ENCODE data around the gene NDUFAF3.

The NDUFAF3 gene

GRCh38 chr3:48991851-48992545, 29.9 kb upstream of the NDUFAF3 start:
- FAIRE-seq, result no peak
- TF ChIP-seq POLR2A (IDR thresholded peaks at IDR 0.05; ENCODE audit: low read depth, low read length), result no peak
- no peak for DNase-seq (ENCODE audit: insufficient read length, low spot score)

GRCh38 chr3:48993834-48994233, 28.1 kb upstream of the NDUFAF3 start:
- no peak for FAIRE-seq

GRCh38 chr3:48996640-48997039, 25.3 kb upstream of the NDUFAF3 start:
- no peak for DNase-seq (ENCODE audit: insufficient read length, low spot score)
- no peak for TF ChIP-seq POLR2A (IDR thresholded peaks at IDR 0.05; ENCODE audit: low read depth, low read length)
- no peak for FAIRE-seq

More at GRCh38 chr3:48993834-48994233, 28.1 kb upstream of the NDUFAF3 start:
- no peak for TF ChIP-seq POLR2A (IDR thresholded peaks at IDR 0.05; ENCODE audit: low read depth, low read length)
- no peak for DNase-seq (ENCODE audit: insufficient read length, low spot score)

- no peak for FAIRE-seq
- TF ChIP-seq POLR2A (IDR thresholded peaks at IDR 0.05; ENCODE audit: low read depth, low read length), result no peak
- no peak for DNase-seq (ENCODE audit: insufficient read length, low spot score)
These were observed 24.8 kb upstream of the NDUFAF3 start for GRCh38 chr3:48997102-48997635.

DNA sequence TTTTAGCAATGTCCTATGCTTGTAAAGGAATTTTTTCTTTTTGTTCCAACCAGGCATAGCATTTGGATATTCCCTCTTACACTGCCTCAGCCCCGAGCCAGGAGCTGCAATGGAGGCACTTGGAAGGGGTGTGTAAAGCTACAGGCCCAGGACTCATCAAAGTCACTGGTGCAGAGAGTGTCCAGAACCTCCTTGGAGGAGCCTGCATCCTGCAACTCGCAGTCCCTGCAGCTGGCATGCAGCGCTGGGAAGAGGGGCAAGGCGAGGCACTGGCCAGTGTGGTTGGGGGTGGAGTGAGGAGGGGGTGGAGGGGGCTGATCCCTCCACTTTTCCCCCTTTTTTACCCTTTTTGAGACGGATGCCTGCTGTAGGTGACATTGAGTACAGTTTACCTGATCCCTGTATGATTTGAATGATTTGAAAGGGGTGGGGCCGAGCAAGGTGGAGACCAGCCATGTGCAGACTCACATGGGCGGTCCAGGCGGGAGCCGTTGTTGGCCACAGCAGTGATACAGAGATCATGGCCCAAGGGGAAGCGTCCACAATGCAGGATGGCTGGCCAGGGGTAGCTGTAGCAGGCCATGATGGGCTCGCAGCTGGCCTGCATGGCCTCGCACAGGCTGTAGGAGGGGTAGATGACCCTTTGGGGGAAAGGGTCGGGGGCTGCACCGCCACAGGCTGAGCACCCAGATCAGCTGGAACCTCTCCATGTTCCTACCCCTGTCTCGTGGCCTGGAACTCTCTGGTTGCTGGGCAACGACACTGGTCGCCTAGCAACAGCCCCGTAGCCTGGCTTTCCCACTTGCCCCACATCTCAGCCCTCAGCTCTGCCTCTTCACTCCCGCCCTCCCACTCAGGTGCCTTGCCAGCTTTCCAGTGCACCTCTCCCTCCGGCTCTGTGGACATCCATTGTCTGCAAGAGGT, 23.9 kb upstream of the NDUFAF3 start:
- TF ChIP-seq POLR2A (IDR thresholded peaks at IDR 0.05; ENCODE audit: low read depth, low read length), result no peak
- DNase-seq (ENCODE audit: insufficient read length, low spot score) (no peak), FAIRE-seq (no peak)

DNA sequence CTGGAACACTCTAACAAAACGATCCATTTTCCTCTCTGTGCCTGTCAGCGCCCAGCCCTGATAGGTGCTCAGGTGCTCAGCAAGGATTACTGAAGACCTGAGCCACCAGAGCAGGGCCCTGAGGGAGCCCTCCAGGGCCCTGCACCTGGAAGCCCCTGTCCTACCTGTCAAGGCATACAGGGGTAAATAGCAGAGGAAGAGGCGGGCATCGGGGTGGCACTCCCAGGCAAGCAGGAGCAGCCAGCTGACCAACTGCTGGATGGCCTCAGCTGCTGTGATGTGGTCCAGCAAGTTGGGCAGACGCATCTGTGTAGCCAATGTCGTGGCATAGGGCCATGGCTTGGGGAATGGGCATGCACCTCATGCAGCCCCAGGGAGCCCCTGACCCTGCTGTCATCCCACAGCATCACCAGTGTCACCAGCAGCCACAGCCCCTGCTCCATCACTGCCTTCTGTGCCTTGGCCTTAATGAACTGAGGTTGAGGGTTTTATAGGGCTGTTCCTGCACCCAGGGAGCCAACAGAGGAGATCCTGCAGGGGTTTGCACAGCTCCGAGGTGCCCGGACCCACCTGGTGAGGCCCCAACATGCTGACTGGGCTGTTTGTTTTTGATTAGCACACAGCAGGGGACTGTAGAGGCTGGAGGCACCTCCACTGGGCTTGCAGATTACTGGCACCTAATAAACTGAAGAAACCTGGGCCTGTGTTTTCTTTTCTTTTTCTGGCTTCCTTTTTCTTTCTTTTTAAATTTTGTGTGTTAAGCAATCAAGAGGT, 22.6 kb upstream of the NDUFAF3 start:
- no peak for TF ChIP-seq POLR2A (IDR thresholded peaks at IDR 0.05; ENCODE audit: low read depth, low read length)
- no peak for DNase-seq (ENCODE audit: insufficient read length, low spot score)
- no peak for FAIRE-seq

DNA sequence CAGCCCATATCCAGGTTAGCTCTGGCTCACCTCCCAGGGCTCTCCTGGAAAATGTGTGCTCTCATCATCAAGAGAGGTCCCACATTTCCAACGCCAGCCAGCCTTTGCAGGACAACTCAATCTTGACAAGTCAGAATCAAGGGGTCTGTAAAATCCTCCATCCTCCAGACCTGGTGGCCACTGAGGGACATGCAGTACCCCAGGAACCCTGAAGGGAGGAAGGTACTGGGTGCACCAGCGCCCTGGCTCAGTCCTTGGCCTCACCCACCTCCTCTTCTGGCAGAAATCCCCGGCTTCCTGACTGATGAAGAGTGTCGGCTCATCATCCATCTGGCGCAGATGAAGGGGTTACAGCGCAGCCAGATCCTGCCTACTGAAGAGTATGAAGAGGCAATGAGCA, 20.8 kb upstream of the NDUFAF3 start:
- DNase-seq (ENCODE audit: insufficient read length, low spot score), result no peak
- TF ChIP-seq POLR2A (IDR thresholded peaks at IDR 0.05; ENCODE audit: low read depth, low read length), result no peak

DNA sequence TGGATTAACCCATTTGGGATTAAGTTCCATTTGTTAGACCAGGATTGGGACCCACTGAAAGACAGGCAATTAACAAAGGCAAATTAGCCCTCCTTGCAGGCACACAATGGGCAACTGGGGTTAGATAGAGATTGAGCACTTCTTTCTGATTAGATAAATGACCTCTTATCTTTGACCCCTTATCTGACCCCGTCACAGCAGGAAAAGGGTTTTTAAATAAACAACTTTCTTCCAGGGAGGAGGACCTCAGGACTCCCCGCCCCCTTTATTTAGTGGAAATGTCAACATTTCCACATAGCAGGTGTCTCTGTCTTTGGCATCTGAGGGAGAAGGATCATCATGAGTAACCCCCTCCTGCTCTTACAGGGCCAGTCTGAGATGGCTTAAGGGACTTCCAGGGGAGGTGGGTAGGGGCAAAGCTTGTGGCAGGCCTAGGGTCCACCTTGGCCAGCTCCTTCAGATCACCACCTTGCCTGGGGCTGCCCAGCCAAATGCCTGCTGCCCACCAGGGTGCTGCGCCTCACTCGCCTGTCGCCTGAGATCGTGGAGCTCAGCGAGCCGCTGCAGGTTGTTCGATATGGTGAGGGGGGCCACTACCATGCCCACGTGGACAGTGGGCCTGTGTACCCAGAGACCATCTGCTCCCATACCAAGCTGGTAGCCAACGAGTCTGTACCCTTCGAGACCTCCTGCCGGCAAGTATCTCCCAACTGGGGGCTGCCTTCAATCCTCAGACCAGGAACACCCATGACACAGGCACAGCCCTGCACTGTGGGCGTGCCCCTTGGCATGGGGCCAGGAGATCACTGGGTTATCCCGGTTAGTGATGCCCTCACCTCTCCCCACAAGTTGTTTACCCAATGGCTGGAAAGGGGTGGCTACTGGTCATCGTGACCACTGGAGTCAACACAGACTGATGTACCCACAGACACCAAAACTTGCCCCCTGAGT, 17.3 kb upstream of the NDUFAF3 start:
- no peak for TF ChIP-seq POLR2A (IDR thresholded peaks at IDR 0.05; ENCODE audit: low read depth, low read length)
- no peak for DNase-seq (ENCODE audit: insufficient read length, low spot score)
- no peak for FAIRE-seq

More for the DNA sequence above, 20.8 kb upstream of the NDUFAF3 start:
- no peak for FAIRE-seq

GRCh38 chr3:49005303-49005680, 16.6 kb upstream of the NDUFAF3 start:
- FAIRE-seq (no peak), DNase-seq (ENCODE audit: insufficient read length, low spot score) (no peak)
- TF ChIP-seq POLR2A (IDR thresholded peaks at IDR 0.05; ENCODE audit: low read depth, low read length), result no peak

- TF ChIP-seq POLR2A (IDR thresholded peaks at IDR 0.05; ENCODE audit: low read depth, low read length), result no peak
- FAIRE-seq, result no peak
- no peak for DNase-seq (ENCODE audit: insufficient read length, low spot score)
These were observed 15.9 kb upstream of the NDUFAF3 start for GRCh38 chr3:49005998-49006397.

- TF ChIP-seq POLR2A (IDR thresholded peaks at IDR 0.05; ENCODE audit: low read depth, low read length), result no peak
- no peak for DNase-seq (ENCODE audit: insufficient read length, low spot score)
- FAIRE-seq, result no peak
These were observed 15.4 kb upstream of the NDUFAF3 start for GRCh38 chr3:49006408-49007067.

GRCh38 chr3:49007068-49007770, 14.7 kb upstream of the NDUFAF3 start, which contains the start of gene WDR6:
WDR6 (plus strand) TSS chr3:49007391; CDS start chr3:49007432, 41 bp downstream.
- peak; percentile 72 for TF ChIP-seq POLR2A (IDR thresholded peaks at IDR 0.05; ENCODE audit: low read depth, low read length)
- FAIRE-seq, result no peak

More at GRCh38 chr3:49007068-49007770, 14.7 kb upstream of the NDUFAF3 start, which contains the start of gene WDR6:
- peak; percentile 95 for DNase-seq (ENCODE audit: insufficient read length, low spot score)

Data from H54 (cell line).